GM12878 (cell line): ENCODE data around the gene ARHGDIA. TPM values are rescaled to one million over a fixed set of nuclear protein-coding genes. Genes with fewer than 3 reads are reported as not detected.

Source experiments
- ATAC-seq: fragments of 200-7000 bp; cut with Tn5 transposase; 3 replicates; pipeline ENCODE4 v1.9.1; 2020; ENCODE audit warnings: mild to moderate bottlenecking, moderate library complexity
- BruUV-seq: library from RNA; stranded (reverse); fragments of 400-500 nt; replicated peaks from 2 replicates; lab custom pipeline; 2021; lab: Mats Ljungman, UMichigan
- CTCF ChIA-PET: fragments of 300-600 bp; sonication (Branson Sonifier 250); formaldehyde crosslinking; extraction: SDS; loops from one replicate; lab custom pipeline; 2021; ENCODE audit warnings: inconsistent platforms; lab: Yijun Ruan, JAX
- POLR2A ChIA-PET: fragments of 350-600 bp; formaldehyde crosslinking; extraction: SDS; loops from one replicate; lab custom pipeline; 2021; ENCODE audit warnings: inconsistent platforms; lab: Charles Lee
- RAD21 ChIA-PET: fragments of 300-600 bp; sonication (Branson Sonifier 250); formaldehyde crosslinking; loops from one replicate; lab custom pipeline; 2023; ENCODE audit warnings: antibody characterized with exemption; ENCODE audit not compliant: unreplicated experiment; lab: Charles Lee
- SMC1A ChIA-PET: fragments of 300-600 bp; sonication (Branson Sonifier 250); formaldehyde crosslinking; loops from one replicate; lab custom pipeline; 2023; ENCODE audit not compliant: unreplicated experiment, uncharacterized antibody; lab: Charles Lee
- DNase-seq: peaks from one replicate; pipeline ENCODE4 v3.0.0-alpha.2; 2011; ENCODE audit warnings: low read depth, low spot score
- FAIRE-seq: peaks from 3 replicates; lab custom pipeline; 2011; peaks lifted over from hg19 to GRCh38; lab: Jason Lieb, UNC
- H2AFZ ChIP-seq: 2 replicates; pipeline ENCODE4 v1.6.0; 2011; ENCODE audit warnings: low read depth, low read length, control low read depth; ENCODE audit not compliant: control insufficient read depth
- H3K27ac ChIP-seq: 2 replicates; pipeline ENCODE4 v1.5.1; 2011; ENCODE audit warnings: control low read depth; ENCODE audit not compliant: control insufficient read depth, insufficient read depth
- H3K27me3 ChIP-seq, 2 experiments: replicated peaks in 1 of 2; 2 replicates each; pipeline versions ENCODE4 v1.6.0 to v1.6.1; 2011; ENCODE audit warnings: low read length in 1 of 2; ENCODE audit not compliant: control insufficient read depth in 2 of 2, insufficient read depth in 2 of 2
- H3K36me3 ChIP-seq, 2 experiments: 2 replicates each; pipeline ENCODE4 v1.5.1; 2011; ENCODE audit warnings: low read length in 1 of 2; ENCODE audit not compliant: control insufficient read depth in 2 of 2, insufficient read depth in 2 of 2
- H3K4me1 ChIP-seq: 2 replicates; pipeline ENCODE4 v1.6.1; 2011; ENCODE audit warnings: mild to moderate bottlenecking, low read length, moderate library complexity, mixed read lengths; ENCODE audit not compliant: control insufficient read depth, insufficient read depth
- H3K4me2 ChIP-seq: 2 replicates; pipeline ENCODE4 v1.6.0; 2011; ENCODE audit warnings: control low read depth; ENCODE audit not compliant: control insufficient read depth, insufficient read depth
- H3K4me3 ChIP-seq: fragments of 200-600 bp; sonication (generic); 2 replicates; pipeline ENCODE4 v1.5.1; 2016
- H3K79me2 ChIP-seq: 2 replicates; pipeline ENCODE4 v1.6.0; 2011; ENCODE audit warnings: low read length; ENCODE audit not compliant: control insufficient read depth, insufficient read depth
- H3K9ac ChIP-seq: 2 replicates; pipeline ENCODE4 v1.8.0; 2011; ENCODE audit warnings: low read length, control low read depth, mixed read lengths; ENCODE audit not compliant: control insufficient read depth, insufficient read depth
- H3K9me3 ChIP-seq: replicated peaks from 3 replicates; pipeline ENCODE4 v1.5.1; 2011; ENCODE audit warnings: mild to moderate bottlenecking, low read length; ENCODE audit not compliant: control insufficient read depth, insufficient read depth
- H4K20me1 ChIP-seq: 2 replicates; pipeline ENCODE4 v1.6.0; 2011; ENCODE audit not compliant: control insufficient read depth, insufficient read depth
- MLLT1 ChIP-seq: fragments of 450-650 bp; IDR thresholded peaks from 2 replicates; pipeline ENCODE4 v1.6.1; 2016; ENCODE audit warnings: mild to moderate bottlenecking
- POLR2A ChIP-seq: IDR thresholded peaks from 2 replicates; pipeline ENCODE4 v1.6.1; 2011; ENCODE audit warnings: low read depth, mild to moderate bottlenecking, low read length
- POLR2AphosphoS5 ChIP-seq: IDR thresholded peaks from 2 replicates; pipeline ENCODE4 v1.6.1; 2011; ENCODE audit warnings: mild to moderate bottlenecking, low read length, inconsistent platforms
- RBBP5 ChIP-seq: fragments of 200-600 bp; sonication (generic); conservative IDR thresholded peaks from 2 replicates; pipeline ENCODE4 v1.6.1; 2016
- WGBS: methylation state at CpG from one replicate; pipeline ENCODE4 v1.1.6; 2016; ENCODE audit warnings: low lambda C conversion rate; ENCODE audit not compliant: insufficient replicate concordance, insufficient coverage; ENCODE audit errors: missing lambda C conversion rate; 5-methylcytosine and 5-hydroxymethylcytosine counted together
- in situ Hi-C: fragments of 300-500 bp; cut with MboI; formaldehyde crosslinking; loops from 9 replicates; pipeline ENCODE4 v1.14.3; 2018; ENCODE audit warnings: mixed read lengths
- intact Hi-C: fragments of 100-400 bp; cut with micrococcal nuclease; formaldehyde crosslinking; loops from one replicate; pipeline ENCODE4 v1.14.2; 2022; ENCODE audit not compliant: unreplicated experiment
- polyA plus RNA-seq, 11 experiments: library from polyadenylated mRNA; depleted of rRNA in 4 of 11; unstranded in 6 of 11; stranded (reverse) in 5 of 11; fragments of >200 nt; fragmentation: Nextera tagmentation in 4 of 11; fragmentation: Illumina TruSeq in 1 of 11; extraction: Ambion mirVana in 4 of 11; extraction: Trizol in 1 of 11; gene quantifications; 1 replicate in 1 of 11; 2 replicates in 10 of 11; pipeline versions ENCODE4 v1.2.1 to v1.2.3, GENCODE V29; 2011 to 2016; ENCODE audit warnings: inconsistent platforms in 2 of 11, missing spikeins in 2 of 11, low read depth in 1 of 11
- total RNA-seq, 4 experiments: library from RNA; depleted of rRNA in 3 of 4; stranded (reverse); fragments of >200 nt in 3 of 4; fragmentation: Illumina TruSeq in 1 of 4; extraction: Trizol in 1 of 4; gene quantifications; 2 replicates each; pipeline versions ENCODE4 v1.2.1 to v1.2.3, GENCODE V29; 2013 to 2021

ARHGDIA gene
- total and polyA plus RNA-seq, 10 of the 15 experiments (the other 5 are each of a cell fraction or from before 2014, with no cell fraction given): 17.9 to 552 (median 169) TPM

DNA sequence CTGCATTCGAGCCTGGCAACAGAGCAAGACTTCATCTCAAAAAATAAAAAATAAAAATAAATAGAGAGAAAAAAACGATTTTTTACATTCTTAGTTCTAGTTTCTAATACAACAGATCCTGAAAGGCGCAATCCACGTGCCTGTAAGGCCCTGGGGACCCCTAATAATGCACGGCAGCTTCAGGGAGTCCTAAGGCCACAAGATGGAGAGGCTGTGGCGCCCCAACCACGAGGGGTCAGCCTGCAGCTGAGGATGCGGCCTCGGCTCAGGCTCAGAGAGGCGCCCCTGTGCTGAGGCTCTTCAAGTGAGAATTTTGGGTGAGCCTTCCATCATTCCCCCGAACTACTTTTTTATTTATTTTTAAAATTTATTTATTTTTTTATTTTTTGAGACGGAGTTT, 21.7 kb downstream of the ARHGDIA start:
- Histone ChIP-seq H3K36me3 (peaks cover 43 to 46% of the 10 kb centered on the region in 2 experiments), H3K27ac (no peak overlapping the region), H4K20me1 (no peaks in the 10 kb centered on the region), H3K9me3 (no peaks in the 10 kb centered on the region), H3K4me2 (no peak overlapping the region), H3K4me3 (no peak overlapping the region), H2AFZ (no peak overlapping the region), H3K79me2 (no peaks in the 10 kb centered on the region; the same call in 1 of the 2 replicates), H3K4me1 (no peaks in the 10 kb centered on the region), H3K27me3 (no peaks in the 10 kb centered on the region), H3K9ac (no peak overlapping the region)
- DNase-seq: no peak
- in situ Hi-C loops (no loop called here), intact Hi-C loops (no loop called here)
- ATAC-seq: no peak
- no peak for FAIRE-seq
- ChIA-PET CTCF (interaction anchor here (1.8 kb wide), 1 partner anchor 169 kb away, joined by 3 read pairs; no protein-coding TSS in a partner anchor), POLR2A (no interaction called here), RAD21 (no interaction called here), SMC1A (no interaction called here)
- 97% methylated on average over 12 of the region's 12 CpGs for WGBS
- BruUV-seq: no TSS peak
- TF ChIP-seq MLLT1 (no peak), POLR2A (peak; percentile 30; the same call in 1 of the 2 replicates), RBBP5 (no peak), POLR2AphosphoS5 (peak; percentile 36; the same call in 1 of the 2 replicates)
- TF ChIP-seq, all 136 proteins: peak for 2
